Liver (tissue), 9 donors: Measurements from ENCODE around the gene SEL1L2. TPM values are rescaled to one million over a fixed set of nuclear protein-coding genes. Genes with fewer than 3 reads are reported as not detected.

ENCODE experiments used
- DNase-seq: peaks from one replicate; pipeline ENCODE4 v3.0.0-alpha.2; 2017; ENCODE audit warnings: low spot score
- H3K27ac ChIP-seq, 2 donors: one replicate each; pipeline ENCODE4 v1.7.0; 2013; ENCODE audit warnings: inconsistent platforms in 2 of 2, low read length in 2 of 2, control low read depth in 1 of 2, low read depth in 1 of 2, mild to moderate bottlenecking in 1 of 2
- H3K27me3 ChIP-seq, 4 donors: one replicate each; pipeline versions ENCODE4 v1.6.1 to v1.7.0; 2013; ENCODE audit warnings: low read length in 3 of 4, inconsistent platforms in 1 of 4, mild to moderate bottlenecking in 1 of 4, moderate library complexity in 1 of 4; ENCODE audit not compliant: control insufficient read depth in 4 of 4, insufficient read depth in 4 of 4
- H3K36me3 ChIP-seq, 4 donors: one replicate each; pipeline versions ENCODE4 v1.6.1 to v1.7.0; 2013; ENCODE audit warnings: low read length in 3 of 4, mild to moderate bottlenecking in 3 of 4, low read depth in 1 of 4, moderate library complexity in 1 of 4; ENCODE audit not compliant: control insufficient read depth in 4 of 4, insufficient read depth in 3 of 4
- H3K4me1 ChIP-seq, 4 donors: one replicate each; pipeline versions ENCODE4 v1.6.1 to v1.7.0; 2013; ENCODE audit warnings: low read length in 3 of 4, mild to moderate bottlenecking in 3 of 4, moderate library complexity in 1 of 4; ENCODE audit not compliant: control insufficient read depth in 4 of 4, insufficient read depth in 4 of 4
- H3K4me3 ChIP-seq, 3 donors: one replicate each; pipeline versions ENCODE4 v1.6.1 to v1.7.0; 2013; ENCODE audit warnings: low read length in 3 of 3, control low read depth in 1 of 3, low read depth in 1 of 3, mild to moderate bottlenecking in 1 of 3
- H3K9ac ChIP-seq, 2 donors: one replicate each; pipeline ENCODE4 v1.7.0; 2013; ENCODE audit warnings: low read length in 2 of 2, mild to moderate bottlenecking in 2 of 2, moderate library complexity in 2 of 2, control low read depth in 1 of 2, low read depth in 1 of 2
- H3K9me3 ChIP-seq, 4 donors: one replicate each; pipeline versions ENCODE4 v1.6.1 to v1.7.0; 2013; ENCODE audit warnings: low read length in 3 of 4; ENCODE audit not compliant: control insufficient read depth in 4 of 4
- ATF3 ChIP-seq: IDR thresholded peaks from 2 replicates; pipeline ENCODE4 v1.6.1; 2016; ENCODE audit warnings: antibody characterized with exemption
- EGR1 ChIP-seq, 2 donors: IDR thresholded peaks; 2 replicates each; pipeline ENCODE4 v1.6.1; 2016 to 2018; ENCODE audit warnings: antibody characterized with exemption in 2 of 2, low read depth in 2 of 2
- FOXA1 ChIP-seq: IDR thresholded peaks from 2 replicates; pipeline ENCODE4 v1.6.1; 2016; ENCODE audit warnings: antibody characterized with exemption
- FOXA2 ChIP-seq: IDR thresholded peaks from 2 replicates; pipeline ENCODE4 v1.6.1; 2016; ENCODE audit warnings: antibody characterized with exemption
- HNF4A ChIP-seq, 2 donors: conservative IDR thresholded peaks; 2 replicates each; pipeline ENCODE4 v1.6.1; 2016; ENCODE audit warnings: antibody characterized with exemption in 2 of 2, mild to moderate bottlenecking in 2 of 2
- HNF4G ChIP-seq: IDR thresholded peaks from 2 replicates; pipeline ENCODE4 v1.6.1; 2016; ENCODE audit warnings: antibody characterized with exemption
- JUND ChIP-seq, 2 donors: IDR thresholded peaks; 2 replicates each; pipeline ENCODE4 v1.6.1; 2016; ENCODE audit warnings: antibody characterized with exemption in 2 of 2
- NR2F2 ChIP-seq: IDR thresholded peaks from 2 replicates; pipeline ENCODE4 v1.6.1; 2016; ENCODE audit warnings: antibody characterized with exemption
- REST ChIP-seq: IDR thresholded peaks from 2 replicates; pipeline ENCODE4 v1.6.1; 2016; ENCODE audit warnings: antibody characterized with exemption, mild to moderate bottlenecking
- RXRA ChIP-seq, 2 donors: IDR thresholded peaks; 2 replicates each; pipeline ENCODE4 v1.6.1; 2017 to 2018; ENCODE audit warnings: antibody characterized with exemption in 2 of 2, mild to moderate bottlenecking in 1 of 2
- SP1 ChIP-seq: IDR thresholded peaks from 2 replicates; pipeline ENCODE4 v1.6.1; 2018; ENCODE audit warnings: antibody characterized with exemption, mild to moderate bottlenecking
- TAF1 ChIP-seq: conservative IDR thresholded peaks from 2 replicates; pipeline ENCODE4 v1.6.1; 2016; ENCODE audit warnings: antibody characterized with exemption, mild to moderate bottlenecking
- ZBTB33 ChIP-seq: IDR thresholded peaks from 2 replicates; pipeline ENCODE4 v1.6.1; 2016; ENCODE audit warnings: antibody characterized with exemption
- WGBS: extraction: QIAGEN DNeasy Blood & Tissue Kit; methylation state at CpG from one replicate; pipeline ENCODE4 v1.1.7; 2013; 5-methylcytosine and 5-hydroxymethylcytosine counted together
- polyA plus RNA-seq, 2 donors: library from polyadenylated mRNA; stranded (reverse) in 1 of 2; unstranded in 1 of 2; fragments of 200-250 nt in 1 of 2; fragments of >200 nt in 1 of 2; fragmentation: Nextera tagmentation in 1 of 2; extraction: Ambion mirVana in 1 of 2; gene quantifications; one replicate each; pipeline versions ENCODE4 v1.2.1 to v1.2.3, GENCODE V29; 2013 to 2015
- total RNA-seq, 2 donors: library from RNA; depleted of rRNA; stranded (reverse); fragments of >200 nt; gene quantifications; one replicate each; pipeline ENCODE4 v1.2.3, GENCODE V29; 2014
- donor health status: healthy.
- donor health status: healthy.
- donor health status: healthy.
- donor health status: healthy.
- donor health status: healthy.

The SEL1L2 gene
- total and polyA plus RNA-seq, 4 donors, result not detected

DNA sequence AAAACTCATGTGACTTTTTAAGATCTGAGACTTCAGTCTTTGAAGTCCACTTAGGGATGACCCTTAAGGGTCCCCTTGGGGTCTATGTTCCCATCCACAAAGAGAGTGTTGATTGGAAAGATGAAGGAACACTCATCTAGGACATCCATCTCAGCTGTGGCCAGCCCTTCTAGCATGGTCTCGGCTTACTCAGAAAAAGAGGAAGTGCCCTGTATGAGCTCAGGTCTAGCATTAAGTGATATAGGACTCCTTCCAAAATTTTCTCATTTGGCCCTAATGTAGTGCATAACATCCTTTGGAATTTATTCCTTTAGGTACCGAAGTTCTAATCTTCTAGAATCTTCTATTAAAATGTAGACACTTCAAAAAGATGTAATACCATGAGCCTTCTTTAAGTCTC, 128.2 kb downstream of the SEL1L2 start:
- H3K9me3 ChIP-seq, result no peaks in the 10 kb centered on the region
- H3K27me3 ChIP-seq, result no peaks in the 10 kb centered on the region
- no peak overlapping the region for H3K4me3 ChIP-seq
- DNase-seq, result no peak
- H3K36me3 ChIP-seq, result no peaks in the 10 kb centered on the region
- no peak overlapping the region for H3K9ac ChIP-seq
- no peak for TF ChIP-seq ZBTB33
- TF ChIP-seq NR2F2, result no peak
- TF ChIP-seq TAF1, result no peak
- WGBS, result 87% methylated on average over 2 of the region's 2 CpGs
- peaks cover 0 to 14% (median 2%) of the 10 kb centered on the region in 4 donors for H3K4me1 ChIP-seq
- no peak overlapping the region for H3K27ac ChIP-seq

- no peaks in the 10 kb centered on the region for H3K36me3 ChIP-seq
- no peaks in the 10 kb centered on the region for H3K27me3 ChIP-seq
- no peak overlapping the region for H3K27ac ChIP-seq
- no peaks in the 10 kb centered on the region for H3K9me3 ChIP-seq
- peaks cover 0 to 5% (median 0%) of the 10 kb centered on the region in 4 donors for H3K4me1 ChIP-seq
- TF ChIP-seq HNF4G, result no peak
- TF ChIP-seq HNF4A (conservative IDR thresholded peaks at IDR 0.05), result no peak
- no peak for TF ChIP-seq FOXA1
- TF ChIP-seq RXRA (IDR thresholded peaks at IDR 0.05), result no peak
- no peak for TF ChIP-seq NR2F2
- TF ChIP-seq EGR1 (IDR thresholded peaks at IDR 0.05; ENCODE audit: low read depth in 2 of 2), result no peak
- TF ChIP-seq ZBTB33, result no peak
- no peak for DNase-seq
- H3K4me3 ChIP-seq, result no peak overlapping the region
- no peak overlapping the region for H3K9ac ChIP-seq
Observed at GRCh38 chr20:13858871-13859270, 131.5 kb downstream of the SEL1L2 start.

DNA sequence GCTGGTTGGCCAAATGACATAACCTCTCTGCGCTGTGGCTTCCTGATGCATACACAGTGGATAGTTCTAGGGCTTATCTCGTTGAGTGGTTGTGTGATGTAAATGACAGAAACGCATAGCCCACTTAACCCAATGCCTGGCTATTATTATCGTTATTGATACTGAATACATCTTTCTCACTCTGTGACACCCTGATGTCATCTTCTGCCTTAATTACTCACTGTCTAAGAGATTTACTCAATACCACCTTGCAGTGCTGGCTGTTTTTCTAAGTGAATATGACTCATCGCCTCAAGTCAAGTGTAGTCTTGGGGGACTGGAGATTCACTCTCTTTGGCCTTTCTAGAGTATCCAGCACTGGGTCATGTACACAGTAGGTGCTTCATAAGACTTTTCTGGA, 132.0 kb downstream of the SEL1L2 start:
- TF ChIP-seq HNF4A (conservative IDR thresholded peaks at IDR 0.05) (no peak), EGR1 (IDR thresholded peaks at IDR 0.05; ENCODE audit: low read depth in 2 of 2) (no peak), TAF1 (no peak), REST (no peak), FOXA1 (no peak), RXRA (IDR thresholded peaks at IDR 0.05) (no peak), SP1 (no peak), FOXA2 (no peak), ATF3 (no peak), JUND (IDR thresholded peaks at IDR 0.05) (no peak)
- H3K27me3 ChIP-seq, result no peaks in the 10 kb centered on the region
- no peak for DNase-seq
- 97% methylated on average over 5 of the region's 5 CpGs for WGBS
- H3K36me3 ChIP-seq, result no peaks in the 10 kb centered on the region
- no peak overlapping the region for H3K27ac ChIP-seq
- H3K4me1 ChIP-seq, result peaks cover 0 to 5% (median 0%) of the 10 kb centered on the region in 4 donors
- H3K9ac ChIP-seq, result no peak overlapping the region
- H3K9me3 ChIP-seq, result no peaks in the 10 kb centered on the region
- H3K4me3 ChIP-seq, result no peak overlapping the region
